Panc1 (cell line): Measurements from ENCODE around the gene SMARCA2. TPM values are rescaled to one million over a fixed set of nuclear protein-coding genes. Genes with fewer than 3 reads are reported as not detected.
"Not testable (repeated sequence)": the region's sequence is repeated elsewhere in the genome, so short reads cannot be mapped to it uniquely, and the experiment has no call there.

Experiments used
- ATAC-seq: fragments of 200-7000 bp; cut with Tn5 transposase; 2 replicates; pipeline ENCODE4 v1.9.1; 2020; ENCODE audit warnings: mild to moderate bottlenecking, moderate library complexity
- BruUV-seq: library from RNA; stranded (reverse); fragments of 400-500 nt; replicated peaks from 2 replicates; lab custom pipeline; 2021; lab: Mats Ljungman, UMichigan
- CTCF ChIA-PET: fragments of 300-600 bp; sonication (Branson Sonifier 250); formaldehyde crosslinking; loops from one replicate; lab custom pipeline; 2022; ENCODE audit warnings: antibody characterized with exemption; lab: Charles Lee
- POLR2A ChIA-PET: fragments of 300-600 bp; sonication (Branson Sonifier 250); formaldehyde crosslinking; loops from one replicate; lab custom pipeline; 2022; ENCODE audit warnings: antibody characterized with exemption; lab: Charles Lee
- DNase-seq: peaks from one replicate; pipeline ENCODE4 v3.0.0-alpha.2; 2010; ENCODE audit warnings: low read depth, low spot score
- H3K27ac ChIP-seq: 2 replicates; pipeline ENCODE4 v1.5.1; 2011; ENCODE audit warnings: mild to moderate bottlenecking, low read length, inconsistent platforms
- H3K27me3 ChIP-seq: fragments of 200-500 bp; sonication (Bioruptor generic); 2 replicates; pipeline ENCODE4 v1.6.0; 2014; ENCODE audit warnings: low read length, inconsistent platforms; ENCODE audit not compliant: control insufficient read depth, insufficient read depth
- H3K36me3 ChIP-seq: fragments of 200-500 bp; sonication (Bioruptor generic); 2 replicates; pipeline ENCODE4 v1.5.1; 2014; ENCODE audit warnings: inconsistent platforms, mild to moderate bottlenecking, low read length, moderate library complexity; ENCODE audit not compliant: control insufficient read depth, insufficient read depth
- H3K4me1 ChIP-seq: 2 replicates; pipeline ENCODE4 v1.5.1; 2011; ENCODE audit warnings: inconsistent platforms, mild to moderate bottlenecking, low read length, moderate library complexity; ENCODE audit not compliant: control insufficient read depth, insufficient read depth
- H3K4me3 ChIP-seq, 2 experiments: 2 replicates each; pipeline ENCODE4 v1.5.1; 2011 to 2012; ENCODE audit warnings: low read depth in 2 of 2, low read length in 2 of 2, mild to moderate bottlenecking in 2 of 2, inconsistent platforms in 1 of 2, moderate library complexity in 1 of 2
- H3K9me3 ChIP-seq: fragments of 200-500 bp; sonication (Bioruptor generic); 2 replicates; pipeline ENCODE4 v1.5.1; 2014; ENCODE audit warnings: low read depth, mild to moderate bottlenecking, inconsistent platforms, low read length, moderate library complexity; ENCODE audit not compliant: control insufficient read depth, insufficient read depth
- CTCF ChIP-seq: fragments of 450-650 bp; IDR thresholded peaks from 2 replicates; pipeline ENCODE4 v1.5.1; 2017; ENCODE audit warnings: mild to moderate bottlenecking
- POLR2AphosphoS5 ChIP-seq: IDR thresholded peaks from 2 replicates; pipeline ENCODE4 v1.6.1; 2012; ENCODE audit warnings: mild to moderate bottlenecking, low read depth, low read length, moderate library complexity
- REST ChIP-seq, 2 experiments: IDR thresholded peaks; 2 replicates each; pipeline ENCODE4 v1.6.1; 2011 to 2012; ENCODE audit warnings: low read depth in 2 of 2, control low read depth in 1 of 2, low read length in 1 of 2, mild to moderate bottlenecking in 1 of 2, moderate library complexity in 1 of 2; ENCODE audit not compliant: insufficient read depth in 1 of 2
- SIN3A ChIP-seq: IDR thresholded peaks from 2 replicates; pipeline ENCODE4 v1.6.1; 2012; ENCODE audit warnings: low read depth, mild to moderate bottlenecking, low read length, moderate library complexity, borderline replicate concordance; ENCODE audit not compliant: insufficient read depth
- TCF7L2 ChIP-seq: IDR thresholded peaks from 2 replicates; pipeline ENCODE4 v1.6.1; 2011; ENCODE audit warnings: mild to moderate bottlenecking, low read depth, low read length, inconsistent platforms
- in situ Hi-C: cut with HindIII; loops from 2 replicates; pipeline ENCODE4 v1.10.0; 2016; ENCODE audit warnings: low sequenced_read_pairs, low pct_unique_long_range_greater_than_20kb
- intact Hi-C: fragments of 100-400 bp; cut with micrococcal nuclease; formaldehyde crosslinking; loops from one replicate; pipeline ENCODE4 v1.10.0; 2022; ENCODE audit not compliant: unreplicated experiment
- total RNA-seq: library from RNA; stranded (reverse); gene quantifications from one replicate; pipeline ENCODE4 v1.2.1, GENCODE V29; 2021; ENCODE audit not compliant: unreplicated experiment

The SMARCA2 gene
- total RNA-seq, 1 experiment from 2014 or later = 13.3 TPM

- H3K4me1 ChIP-seq, H3K4me3 ChIP-seq, BruUV-seq, intact Hi-C loops, H3K36me3 ChIP-seq, ATAC-seq, DNase-seq, H3K27ac ChIP-seq, in situ Hi-C loops, H3K9me3 ChIP-seq, H3K27me3 ChIP-seq: not testable (repeated sequence)
- ChIA-PET CTCF (interaction anchor here (0.7 kb wide), 1 partner anchor 571 kb away, joined by 6 read pairs; no protein-coding TSS in a partner anchor), POLR2A (interaction anchor here (0.6 kb wide), 2 partner anchors 292 to 1036 kb away, joined by 3 to 7 read pairs; no protein-coding TSS in a partner anchor)
- peak; percentile 18 for TF ChIP-seq CTCF
These were observed 131.6 kb downstream of the SMARCA2 start for GRCh38 chr9:2146700-2147099.

- in situ Hi-C loops (no loop called here), intact Hi-C loops (no loop called here)
- H3K36me3 ChIP-seq = no peaks in the 10 kb centered on the region
- no peaks in the 10 kb centered on the region for H3K27me3 ChIP-seq
- DNase-seq (no peak), ATAC-seq (no peak)
- no peaks in the 10 kb centered on the region for H3K4me1 ChIP-seq
- TF ChIP-seq REST (IDR thresholded peaks at IDR 0.05; ENCODE audit: insufficient read depth in 1 of 2, low read depth in 2 of 2, low read length in 1 of 2) (no peak), SIN3A (no peak), CTCF (no peak), TCF7L2 (no peak), POLR2AphosphoS5 (no peak)
- H3K4me3 ChIP-seq = no peak overlapping the region
- CTCF ChIA-PET = no interaction called here
- POLR2A ChIA-PET = no interaction called here
- no peak overlapping the region for H3K27ac ChIP-seq
- BruUV-seq = no TSS peak
- H3K9me3 ChIP-seq = no peaks in the 10 kb centered on the region
These were observed 135.2 kb downstream of the SMARCA2 start for GRCh38 chr9:2150338-2150737.
